ENCODE measurements around the gene TMEM62.

TMEM62 gene
- total RNA-seq, result 14.5 to 30.3 (median 19.7) reads per million in 4 donors

DNA sequence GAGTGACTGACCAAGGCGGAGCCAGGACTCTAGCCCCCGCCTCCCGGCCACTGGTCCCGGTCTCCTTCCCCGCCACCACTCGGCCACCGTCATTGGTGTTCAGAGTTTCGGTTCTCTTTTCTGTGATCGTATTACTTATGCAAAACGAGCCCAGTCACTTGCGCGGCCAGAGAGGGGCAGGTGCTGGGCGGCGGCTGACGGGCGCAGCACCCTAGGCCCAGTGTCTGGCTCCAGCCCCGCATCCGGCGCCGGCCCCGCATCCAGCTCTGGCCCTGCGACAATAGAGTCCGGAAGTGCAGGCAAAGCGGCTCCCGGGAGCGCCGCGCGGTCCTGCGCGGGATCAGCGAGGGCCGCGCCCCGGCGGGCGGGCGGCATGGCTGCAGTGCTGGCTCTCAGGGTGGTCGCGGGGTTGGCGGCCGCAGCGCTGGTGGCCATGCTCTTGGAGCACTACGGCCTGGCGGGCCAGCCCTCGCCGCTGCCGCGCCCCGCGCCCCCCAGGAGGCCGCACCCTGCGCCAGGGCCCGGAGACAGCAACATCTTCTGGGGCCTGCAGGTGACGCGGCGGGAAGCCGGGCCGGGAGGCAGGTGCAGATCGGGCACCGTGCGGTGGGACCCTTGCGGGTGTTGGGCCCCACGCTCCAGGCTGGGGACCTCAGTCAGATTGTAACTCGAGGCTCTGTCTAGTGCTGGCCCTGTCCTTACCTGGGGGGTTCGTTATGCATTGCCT, at the start of gene TMEM62:
TSS of gene TMEM62 (plus strand) at position 157 of the 727 bp plus-strand sequence. CDS start at position 374, 217 bp downstream.
- peak; percentile 38 to 74 (median 39) for DNase-seq

DNA sequence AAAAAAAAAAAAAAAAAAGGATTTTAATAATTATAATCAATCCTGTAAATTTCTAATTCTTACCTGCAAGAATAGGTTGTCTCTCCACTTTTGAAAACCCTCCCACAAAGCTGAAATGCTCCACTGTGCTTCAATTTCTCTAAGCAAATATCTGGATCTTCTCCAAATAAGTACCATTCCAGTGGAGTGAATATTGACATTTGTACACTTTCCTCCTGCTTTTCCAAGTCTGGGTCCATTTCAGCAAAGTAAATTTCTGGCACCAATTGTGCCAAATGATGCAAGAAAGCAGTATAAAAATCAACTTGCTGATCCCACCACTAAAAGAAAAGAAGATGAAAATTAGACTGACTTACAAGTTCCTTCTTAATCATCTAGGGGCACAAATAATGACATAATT, 47.5 kb upstream of the TMEM62 start:
- no peak for DNase-seq

DNA sequence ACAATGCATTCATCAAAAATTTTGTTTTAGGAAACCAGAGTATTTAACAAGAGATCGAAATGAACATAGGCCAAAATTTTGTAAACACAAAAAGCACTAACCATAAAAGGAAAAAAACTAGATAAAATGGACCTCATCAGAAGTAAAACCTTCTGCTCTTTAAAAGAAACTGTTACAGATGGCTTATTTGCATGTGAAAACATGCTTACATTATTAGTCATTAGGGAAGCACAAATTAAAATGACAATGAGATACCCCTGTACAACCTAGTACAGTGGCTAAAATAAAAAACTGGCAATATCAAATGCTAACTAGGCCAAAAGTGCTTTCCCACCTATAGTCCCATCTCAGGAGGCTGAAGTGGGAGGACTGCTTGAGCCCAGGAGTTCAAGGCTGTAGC, 46.8 kb upstream of the TMEM62 start:
- no peak for DNase-seq

DNA sequence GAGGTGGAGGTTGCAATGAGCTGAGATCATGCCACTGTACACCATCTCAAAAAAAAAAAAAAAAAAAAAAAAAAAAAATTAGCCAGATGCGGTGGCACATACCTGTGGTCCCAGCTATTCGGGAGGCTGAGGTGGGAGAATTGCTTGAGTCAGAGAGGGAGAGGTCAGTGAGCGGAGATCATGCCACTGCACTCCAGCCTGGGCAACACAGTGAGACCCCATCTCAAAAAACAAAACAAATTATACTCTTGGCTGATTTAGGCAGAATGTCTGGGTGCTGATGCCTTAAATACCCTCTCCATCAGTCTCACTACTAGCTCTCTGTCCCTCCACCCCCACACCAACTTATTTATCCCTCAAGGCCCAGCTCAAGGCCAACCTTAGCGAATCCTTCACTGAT, 41.5 kb upstream of the TMEM62 start:
- DNase-seq, result no peak

DNA sequence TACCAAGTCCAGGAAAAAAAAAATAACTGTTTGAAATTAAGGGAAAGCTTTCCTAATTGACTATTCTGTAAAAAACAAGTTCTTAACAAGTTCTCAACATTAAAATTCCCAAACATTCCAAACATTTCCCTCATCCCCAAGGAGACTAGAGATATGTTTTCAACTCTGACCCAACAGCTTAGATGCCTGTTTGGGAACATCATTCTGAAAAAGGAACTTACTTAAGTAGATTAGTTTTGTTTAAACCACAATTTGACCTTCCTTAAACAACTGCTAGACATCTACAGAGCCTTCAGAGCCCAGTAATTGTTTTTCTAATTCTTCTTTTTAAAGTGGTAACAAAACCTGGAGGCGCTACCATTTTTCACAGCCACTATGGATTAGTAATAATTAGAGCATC, 40.4 kb upstream of the TMEM62 start:
- DNase-seq, result no peak

DNA sequence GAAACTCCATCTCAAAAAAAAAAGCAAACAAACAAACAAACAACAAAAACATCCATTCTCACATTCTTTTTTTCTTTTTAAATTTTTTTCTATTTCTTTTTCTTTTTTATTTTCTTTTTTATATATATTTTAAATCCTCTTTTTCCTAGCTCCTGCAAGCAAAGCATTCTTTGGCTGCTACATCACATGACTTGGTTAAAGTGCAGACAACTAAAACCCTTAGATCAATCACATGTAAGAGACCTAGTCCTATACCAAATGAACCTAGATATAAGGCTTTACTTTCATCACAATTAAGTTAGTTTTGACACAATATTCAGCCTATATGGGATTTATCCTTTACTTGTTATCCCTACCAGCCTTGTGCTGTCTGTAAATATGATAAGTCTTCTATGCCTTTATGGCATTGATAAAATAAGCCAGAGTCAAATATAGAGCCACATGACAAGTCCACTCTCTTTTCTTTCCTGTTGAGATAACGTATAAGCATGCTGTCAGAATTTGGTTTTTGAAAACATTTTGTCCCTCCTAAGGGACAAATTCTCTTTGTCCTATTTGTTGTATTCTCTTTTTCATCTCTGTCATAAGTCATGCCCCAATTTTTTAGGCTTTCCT, 38.9 kb upstream of the TMEM62 start:
- no peak for DNase-seq

DNA sequence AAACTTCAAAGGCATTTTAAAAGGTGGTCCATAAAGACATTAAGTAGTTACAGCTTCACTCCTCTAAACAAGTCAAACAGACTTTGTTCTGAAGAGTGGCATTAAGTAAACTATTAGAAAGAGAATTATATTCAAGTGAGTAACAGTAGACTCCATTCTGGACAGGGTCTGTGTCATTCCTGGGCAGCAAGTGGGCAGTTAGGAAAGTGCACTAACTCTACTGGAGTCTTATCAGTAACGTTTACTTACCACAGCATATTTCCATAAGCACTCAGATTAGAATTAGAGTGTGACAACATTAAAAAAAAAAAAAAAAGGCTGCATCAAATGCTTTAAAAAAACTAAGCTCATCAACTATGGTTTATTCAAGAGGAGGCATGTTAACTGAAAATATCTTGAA, 38.1 kb upstream of the TMEM62 start:
- DNase-seq, result no peak

DNA sequence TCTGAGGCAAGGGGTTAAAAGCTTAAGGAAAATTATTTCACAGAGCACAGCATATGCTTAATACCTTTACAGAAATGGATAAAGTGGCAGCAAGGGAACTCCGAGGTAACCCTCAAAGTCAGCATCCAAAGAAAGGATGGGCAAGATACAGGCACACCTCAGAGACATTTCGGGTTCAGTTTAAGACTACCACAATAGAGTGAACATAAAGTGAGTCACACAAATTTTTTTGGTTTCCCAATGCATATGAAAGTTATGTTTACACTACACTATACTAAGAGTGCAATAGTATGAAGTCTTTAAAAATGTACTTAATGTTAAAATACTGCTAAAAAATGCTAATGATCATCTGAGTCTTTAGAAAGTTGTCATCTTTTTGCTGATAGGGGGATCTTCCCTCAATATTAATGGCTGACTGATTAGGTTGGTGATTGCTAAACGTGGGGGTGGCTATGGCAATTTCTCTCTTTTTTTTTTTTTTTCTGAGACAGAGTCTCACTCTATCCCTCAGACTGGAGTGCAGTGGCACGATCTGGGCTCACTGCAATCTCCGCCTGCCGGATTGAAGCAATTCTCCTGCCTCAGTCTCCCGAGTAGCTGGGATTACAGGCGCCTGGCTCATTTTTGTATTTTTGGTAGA, 37.6 kb upstream of the TMEM62 start:
- no peak for DNase-seq

DNA sequence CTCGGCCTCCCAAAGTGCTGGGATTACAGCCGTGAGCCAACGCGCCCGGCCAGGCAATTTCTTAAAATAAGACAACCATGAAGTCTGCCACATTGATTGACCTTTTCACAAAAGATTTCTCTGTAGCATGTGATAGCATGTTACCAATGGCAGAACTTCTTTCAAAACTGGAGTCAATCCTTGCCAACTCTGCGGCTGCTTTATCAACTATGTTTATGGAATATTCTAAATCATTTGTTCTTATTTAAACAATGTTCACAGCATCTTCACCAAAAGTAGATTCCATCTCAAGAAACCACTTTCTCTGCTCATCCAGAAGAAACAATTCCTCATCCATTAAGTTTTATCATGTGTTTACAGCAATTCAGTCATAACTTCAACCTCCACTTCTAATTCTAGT, 37.0 kb upstream of the TMEM62 start:
- DNase-seq, result no peak

DNA sequence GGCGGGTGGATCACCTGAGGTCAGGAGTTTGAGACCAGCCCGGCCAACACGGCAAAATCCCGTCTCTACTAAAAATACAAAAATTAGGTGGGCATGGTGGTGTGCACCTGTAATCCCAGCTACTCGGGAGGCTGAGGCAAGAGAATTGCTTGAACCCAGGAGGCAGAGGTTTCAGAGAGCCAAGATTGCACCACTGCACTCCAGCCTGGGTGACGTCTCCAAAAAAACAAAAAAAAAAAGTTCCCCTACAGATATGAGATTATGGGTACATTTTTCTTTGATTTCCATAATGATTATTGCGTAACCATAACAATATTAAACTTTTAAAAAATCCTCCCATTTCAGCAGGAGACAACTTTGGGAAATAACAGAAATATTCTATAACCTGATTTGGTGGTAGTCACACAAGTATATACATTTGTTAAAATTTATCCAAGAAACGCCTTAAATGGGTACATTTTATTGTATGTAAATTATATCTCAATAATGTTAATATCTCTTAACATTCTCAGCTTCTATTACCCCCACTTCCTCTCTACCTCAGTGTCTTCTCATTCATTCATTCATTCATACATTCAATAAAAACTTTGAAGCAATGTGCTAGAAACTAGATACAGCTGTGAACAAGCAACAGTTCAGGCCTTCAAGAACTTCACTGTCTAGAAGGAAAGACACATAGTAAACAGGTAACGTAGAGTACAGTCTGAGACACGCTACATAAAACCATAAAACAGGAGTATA, 34.1 kb upstream of the TMEM62 start:
- DNase-seq, result no peak

DNA sequence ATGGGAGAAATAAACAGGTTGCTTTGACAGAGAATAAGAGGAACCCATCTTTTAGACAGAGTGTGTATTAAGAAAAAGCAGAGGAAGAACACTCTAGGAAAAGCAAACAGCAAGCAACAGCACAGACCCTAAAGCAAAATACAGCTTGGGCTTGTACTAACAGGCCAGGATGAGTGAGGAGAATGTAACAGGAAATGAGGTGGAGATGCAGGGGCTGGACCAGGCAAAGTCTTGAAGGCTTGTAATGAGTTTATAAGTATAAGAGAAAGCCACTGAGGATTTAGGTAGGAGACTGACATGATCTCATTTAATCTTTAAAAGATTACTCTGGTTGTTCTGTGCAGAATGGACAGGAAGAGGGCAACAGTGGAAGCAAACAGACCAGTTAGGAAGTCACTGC, 32.4 kb upstream of the TMEM62 start:
- DNase-seq, result no peak

DNA sequence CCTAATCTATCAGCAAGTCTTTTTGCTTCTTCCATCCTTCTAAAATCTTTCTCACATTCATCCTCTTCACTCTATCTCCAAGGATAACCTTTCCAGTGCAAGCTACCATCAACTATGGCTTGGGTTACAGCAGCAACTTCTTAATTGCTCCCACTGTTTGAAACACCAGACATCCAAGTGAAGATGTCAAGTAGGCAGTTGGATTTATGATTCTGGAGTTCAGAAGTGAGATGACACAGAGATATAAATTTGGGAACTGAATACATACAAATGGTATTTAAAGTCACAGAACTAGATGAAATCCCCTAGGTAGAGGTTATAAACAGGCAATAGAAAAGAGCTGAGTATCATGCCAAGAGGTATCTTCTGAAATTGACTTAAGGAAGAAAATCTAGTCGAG, 31.2 kb upstream of the TMEM62 start:
- DNase-seq, result no peak

DNA sequence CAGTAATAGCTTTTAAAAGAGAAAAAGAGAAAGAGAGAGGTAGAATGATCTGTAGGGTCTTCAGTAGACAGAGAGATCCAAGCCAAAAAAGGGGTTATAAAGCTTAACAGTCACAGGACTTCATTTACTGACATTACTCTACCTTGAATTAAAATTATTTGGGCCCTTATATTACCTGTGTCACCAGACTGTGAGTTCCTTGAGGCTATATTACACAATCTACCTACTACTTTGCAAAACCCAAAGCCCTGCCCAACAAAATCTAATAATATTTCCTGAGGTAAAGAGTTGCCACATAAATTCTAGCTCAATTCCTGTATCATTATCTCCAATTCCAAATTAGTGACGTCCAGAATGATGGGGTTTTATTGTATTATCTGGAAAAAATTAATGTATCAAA, 29.5 kb upstream of the TMEM62 start:
- DNase-seq, result no peak

DNA sequence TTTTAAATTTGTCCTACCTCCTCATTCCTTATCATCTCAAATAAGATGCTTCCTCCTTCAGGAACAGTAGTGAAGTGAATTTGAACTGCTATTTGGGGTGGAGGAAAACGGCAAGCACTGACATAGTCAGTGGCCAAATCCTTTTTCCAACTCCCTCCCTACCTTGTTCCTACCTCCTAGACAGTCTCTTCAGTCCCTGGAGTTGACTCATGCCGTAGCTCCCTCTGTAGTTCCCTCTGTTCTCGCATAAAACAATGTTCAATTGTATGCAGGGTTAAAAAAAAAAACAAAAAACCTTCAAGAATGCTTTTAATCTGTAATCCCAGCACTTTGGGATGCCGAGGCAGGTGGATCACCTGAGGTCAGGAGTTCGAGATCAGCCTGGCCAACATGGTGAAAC, 29.0 kb upstream of the TMEM62 start:
- DNase-seq, result no peak

DNA sequence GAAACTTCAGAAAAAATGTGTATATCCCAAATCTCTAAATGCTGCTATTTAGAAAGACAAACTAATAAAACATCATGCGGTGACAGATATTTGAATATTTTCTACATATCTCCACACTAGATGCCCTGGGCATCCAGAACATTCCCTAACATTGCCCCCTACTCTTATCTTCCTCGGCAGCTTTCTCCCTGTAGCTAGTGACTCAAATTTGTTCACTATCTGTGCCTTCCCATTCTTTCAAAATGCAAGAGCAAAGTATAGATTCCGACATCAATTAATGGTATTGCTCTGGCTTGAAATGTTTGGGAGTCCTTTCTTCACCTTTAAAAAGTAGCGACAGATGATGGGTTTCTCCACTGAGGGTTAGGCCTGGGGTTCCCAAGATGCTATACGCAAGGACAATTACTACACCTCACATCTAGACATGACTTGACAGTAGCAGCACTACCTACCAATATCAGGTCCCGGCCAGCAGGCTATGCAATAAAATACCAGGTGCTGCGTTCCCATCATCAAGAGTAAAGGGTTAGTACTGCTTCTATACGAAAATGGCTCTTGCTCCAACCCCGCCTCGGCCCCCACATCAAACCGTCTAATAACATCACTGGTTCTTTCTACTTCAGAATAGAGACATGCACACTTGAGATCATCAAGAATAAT, 28.2 kb upstream of the TMEM62 start:
- peak in 2 of 5 donors; percentile 20 to 44 for DNase-seq

DNA sequence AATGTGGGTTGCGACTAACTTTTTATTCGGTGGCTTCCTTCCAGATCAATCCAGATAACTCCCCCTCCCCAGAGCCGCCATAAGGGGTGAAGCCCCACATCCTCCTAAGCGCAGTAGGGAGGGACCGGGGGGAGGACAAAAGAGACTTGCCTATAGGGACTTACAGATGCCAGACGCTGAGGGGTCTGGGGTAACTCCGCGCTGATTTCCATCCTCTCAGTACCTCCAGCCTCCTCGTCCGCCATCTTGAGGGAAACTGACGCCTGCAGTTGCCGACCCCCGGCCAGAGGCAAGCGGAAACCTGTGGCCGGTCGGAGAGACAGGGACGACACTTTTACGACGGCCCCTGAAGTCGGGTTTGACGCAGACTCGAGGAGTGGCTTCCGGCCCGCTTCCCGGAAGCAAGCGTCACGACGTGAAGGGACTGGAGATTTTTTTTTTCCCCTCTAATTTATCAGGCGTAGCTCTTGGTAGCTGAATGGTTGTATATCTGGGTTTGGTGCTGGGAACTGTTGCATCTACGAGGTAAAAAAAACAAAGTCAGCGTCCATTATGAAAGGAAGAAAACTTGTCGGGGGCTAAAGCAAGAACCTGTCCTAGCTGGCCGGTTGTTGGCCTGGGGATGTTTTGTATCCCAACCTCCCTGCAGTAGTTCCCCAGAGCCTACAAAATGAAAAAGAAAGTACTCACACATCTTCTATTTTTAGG, 27.5 kb upstream of the TMEM62 start, which contains the start of gene UBR1:
TSS of gene UBR1 (minus strand) at position 261 of the 708 bp plus-strand sequence. CDS start at position 245, 16 bp downstream.
- peak; percentile 75 to 96 (median 84) for DNase-seq

DNA sequence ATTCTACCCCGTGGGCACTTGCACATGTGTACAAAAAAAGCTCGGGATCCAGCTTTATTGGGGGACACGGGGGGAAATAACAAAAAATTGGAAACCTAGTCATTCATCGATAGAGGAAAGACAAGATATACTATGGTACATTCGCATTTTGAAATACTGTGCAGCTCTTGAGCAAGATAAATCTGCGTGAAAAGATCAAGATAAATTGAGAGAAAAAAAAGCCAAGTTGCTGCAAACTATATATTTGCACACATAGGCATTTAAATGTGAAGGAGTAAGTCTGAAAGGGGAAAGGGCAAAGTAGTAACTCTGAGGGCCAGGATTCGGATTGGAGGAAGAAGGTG, 26.9 kb upstream of the TMEM62 start:
- no peak for DNase-seq

DNA sequence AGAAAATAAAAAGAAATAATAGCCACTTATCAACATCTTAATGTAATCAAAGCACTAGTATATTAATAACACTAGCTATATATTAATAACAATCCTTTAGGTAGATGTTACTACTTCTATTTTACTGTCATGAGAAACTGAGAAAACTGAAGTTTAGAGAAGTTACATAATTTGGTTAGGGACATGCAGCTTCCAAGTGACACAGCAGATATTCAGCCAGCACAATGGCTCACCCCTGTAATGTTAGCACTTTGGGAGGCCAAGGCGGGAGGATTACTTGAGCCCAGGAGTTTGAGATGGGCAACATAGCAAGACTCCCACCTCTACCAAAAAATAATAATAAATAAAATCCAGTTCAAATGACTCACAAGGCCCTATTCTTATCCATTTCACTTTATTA, 25.6 kb upstream of the TMEM62 start:
- DNase-seq, result no peak

DNA sequence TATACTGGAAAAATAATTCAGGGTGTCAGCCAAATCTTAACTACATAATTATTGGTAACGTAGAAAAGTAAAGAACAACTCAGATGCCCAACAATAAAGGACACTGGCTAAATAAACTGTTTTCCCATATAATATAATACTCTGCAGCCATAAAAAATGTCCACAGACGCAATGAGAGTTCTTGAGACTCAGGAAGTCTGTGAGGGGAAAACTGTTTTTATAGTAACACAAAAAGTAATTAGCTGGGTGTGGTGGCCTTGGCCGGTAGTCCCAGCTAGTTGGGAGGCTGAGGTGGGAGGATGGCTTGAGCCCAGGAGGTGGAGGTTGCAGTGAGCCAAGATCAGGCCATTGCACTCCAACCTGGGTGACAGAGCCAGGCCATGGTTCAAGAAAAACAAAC, 22.0 kb upstream of the TMEM62 start:
- no peak for DNase-seq

DNA sequence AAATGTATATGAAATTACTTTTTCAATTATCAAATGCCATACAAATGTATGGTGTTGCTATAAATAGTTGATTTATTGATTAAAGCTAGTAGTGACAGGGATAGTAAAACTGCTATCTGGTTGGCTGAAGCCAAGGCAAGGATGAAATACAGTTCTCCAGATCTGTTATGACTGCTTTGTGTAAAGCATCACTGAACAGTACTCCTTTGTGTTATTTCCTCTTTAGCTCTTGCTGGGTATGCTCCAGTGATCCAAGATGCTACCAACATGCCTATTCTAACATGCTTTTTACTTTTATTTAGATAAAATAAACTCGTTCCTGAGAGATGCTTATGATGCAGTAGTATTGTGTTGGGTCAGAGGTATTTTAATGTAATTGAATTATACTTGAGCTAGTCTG, 15.1 kb upstream of the TMEM62 start:
- DNase-seq, result no peak

DNA sequence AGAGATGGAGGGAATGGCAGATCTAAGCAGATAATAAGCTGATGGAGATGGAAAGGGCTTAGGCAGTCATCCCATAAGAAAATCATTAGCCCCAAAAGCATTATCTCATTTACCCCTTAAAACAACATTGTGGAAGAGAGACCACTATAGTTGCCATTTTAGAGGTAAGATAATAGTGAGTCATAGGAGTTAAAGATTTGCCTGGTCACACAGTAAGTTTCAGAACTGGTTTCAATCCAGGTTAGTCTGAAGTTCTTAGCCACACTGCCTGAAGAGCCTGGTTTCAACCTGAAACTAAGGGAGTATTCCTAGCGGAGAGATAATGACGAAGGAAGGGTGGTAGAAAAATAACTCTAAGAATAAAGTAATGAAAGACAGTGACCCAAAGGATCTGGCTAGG, 14.6 kb upstream of the TMEM62 start:
- DNase-seq, result no peak

DNA sequence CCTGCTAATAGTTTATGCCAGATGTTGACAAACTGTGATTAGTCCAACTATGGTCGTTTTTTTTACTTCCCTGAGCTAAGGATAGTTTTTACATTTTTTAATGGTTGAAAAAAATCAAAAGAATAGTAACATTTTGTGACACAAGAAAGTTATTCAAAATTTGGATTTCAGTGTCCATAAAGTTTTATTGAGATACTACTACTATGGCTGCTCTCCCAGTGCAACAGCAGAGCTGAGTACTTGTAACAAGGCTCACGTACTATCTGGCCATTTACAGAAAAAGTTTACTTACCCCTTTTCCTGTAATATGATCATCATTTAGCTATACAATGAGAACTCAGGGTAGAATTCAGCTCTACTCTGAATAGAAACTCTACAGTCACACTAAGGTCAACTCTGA, 11.5 kb upstream of the TMEM62 start:
- no peak for DNase-seq
